A549 (cell line): ENCODE data around the gene GSTM3. TPM values are rescaled to one million over a fixed set of nuclear protein-coding genes. Genes with fewer than 3 reads are reported as not detected.

Source experiments
- ATAC-seq, 2 experiments: fragments of 200-7000 bp in 1 of 2; fragments of >200 bp in 1 of 2; cut with Nextera tagmentation in 1 of 2; cut with Tn5 transposase in 1 of 2; 3 replicates each; pipeline versions ENCODE4 v1.8.0 to v1.9.1; 2018 to 2020; ENCODE audit warnings: mild to moderate bottlenecking in 1 of 2, moderate library complexity in 1 of 2
- CTCF ChIA-PET: fragments of 300-600 bp; sonication (Branson Sonifier 250); formaldehyde crosslinking; extraction: SDS; loops from one replicate; lab custom pipeline; 2021; ENCODE audit warnings: antibody characterized with exemption, inconsistent platforms; lab: Yijun Ruan, JAX
- POLR2A ChIA-PET: fragments of 350-600 bp; formaldehyde crosslinking; extraction: SDS; loops from one replicate; lab custom pipeline; 2021; ENCODE audit warnings: antibody characterized with exemption, inconsistent platforms; lab: Yijun Ruan, JAX
- DNase-seq, 2 experiments: peaks; one replicate each; pipeline versions ENCODE4 v3.0.0 to v3.0.0-alpha.2; 2011 to 2016; ENCODE audit warnings: low read depth in 1 of 2, low spot score in 1 of 2
- FAIRE-seq: peaks from 2 replicates; lab custom pipeline; 2011; peaks lifted over from hg19 to GRCh38; lab: Jason Lieb, UNC
- H3K27ac ChIP-seq, 2 experiments: fragments of >200 bp; sonication (Bioruptor Twin); formaldehyde crosslinking; 3 replicates each; pipeline ENCODE4 v1.5.1; 2016 to 2017
- H3K4me1 ChIP-seq: fragments of >200 bp; sonication (Bioruptor Twin); formaldehyde crosslinking; 3 replicates; pipeline ENCODE4 v1.6.1; 2016
- H3K4me2 ChIP-seq: fragments of >200 bp; sonication (Bioruptor Twin); formaldehyde crosslinking; 3 replicates; pipeline ENCODE4 v1.6.1; 2016
- H3K4me3 ChIP-seq: fragments of >200 bp; sonication (Bioruptor Twin); formaldehyde crosslinking; 3 replicates; pipeline ENCODE4 v1.5.1; 2016
- H3K9me3 ChIP-seq: fragments of >200 bp; sonication (Bioruptor Twin); formaldehyde crosslinking; 3 replicates; pipeline ENCODE4 v1.6.1; 2016
- ATOH8 ChIP-seq: fragments of 250-450 bp; sonication (Bioruptor Pico); IDR thresholded peaks from 2 replicates; pipeline ENCODE4 v1.5.0; 2020; ENCODE audit warnings: low read depth, mild to moderate bottlenecking, moderate library complexity
- CBX8 ChIP-seq: fragments of 200-600 bp; sonication (generic); IDR thresholded peaks from 2 replicates; pipeline ENCODE4 v1.6.1; 2016
- CEBPB ChIP-seq, 2 experiments: fragments of >200 bp in 1 of 2; sonication (Bioruptor Twin) in 1 of 2; formaldehyde crosslinking in 1 of 2; IDR thresholded peaks; 2 replicates each; pipeline ENCODE4 v1.6.1; 2012 to 2016
- CHD2 ChIP-seq: fragments of 150-350 bp; IDR thresholded peaks from 2 replicates; pipeline ENCODE4 v1.6.1; 2014; ENCODE audit warnings: low read length; ENCODE audit not compliant: partially characterized antibody
- CTCF ChIP-seq: fragments of >200 bp; sonication (Bioruptor Twin); formaldehyde crosslinking; IDR thresholded peaks from 3 replicates; pipeline ENCODE4 v1.5.1; 2016
- E2F6 ChIP-seq: IDR thresholded peaks from 2 replicates; pipeline ENCODE4 v1.6.1; 2012; ENCODE audit warnings: low read depth, borderline replicate concordance
- ELK1 ChIP-seq: fragments of 150-350 bp; IDR thresholded peaks from 2 replicates; pipeline ENCODE4 v1.6.1; 2014; ENCODE audit warnings: low read depth, mild to moderate bottlenecking, low read length
- ESRRA ChIP-seq: fragments of 150-350 bp; IDR thresholded peaks from 2 replicates; pipeline ENCODE4 v1.6.1; 2014; ENCODE audit warnings: mild to moderate bottlenecking, low read length, borderline replicate concordance
- FOXS1 ChIP-seq: fragments of 250-450 bp; sonication (Bioruptor Pico); IDR thresholded peaks from 2 replicates; pipeline ENCODE4 v1.5.0; 2020; ENCODE audit warnings: mild to moderate bottlenecking, moderate library complexity
- HDAC2 ChIP-seq: fragments of 200-600 bp; sonication (generic); IDR thresholded peaks from 2 replicates; pipeline ENCODE4 v1.6.1; 2016
- MAX ChIP-seq: IDR thresholded peaks from 2 replicates; pipeline ENCODE4 v1.6.1; 2012
- MYC ChIP-seq: IDR thresholded peaks from 2 replicates; pipeline ENCODE4 v1.6.1; 2012; ENCODE audit warnings: mild to moderate bottlenecking, inconsistent platforms, low read length, improper control_type of control experiment, borderline replicate concordance
- NFE2L2 ChIP-seq: fragments of 150-350 bp; conservative IDR thresholded peaks from 2 replicates; pipeline ENCODE4 v1.6.1; 2014; ENCODE audit warnings: low read length
- RAD21 ChIP-seq, 2 experiments: fragments of >200 bp in 1 of 2; sonication (Bioruptor Twin) in 1 of 2; formaldehyde crosslinking in 1 of 2; IDR thresholded peaks in 1 of 2; conservative IDR thresholded peaks in 1 of 2; 2 replicates in 1 of 2; 3 replicates in 1 of 2; pipeline ENCODE4 v1.6.1; 2012 to 2018; ENCODE audit warnings: inconsistent platforms in 1 of 2
- RFX5 ChIP-seq: fragments of 450-650 bp; IDR thresholded peaks from 2 replicates; pipeline ENCODE4 v1.7.1; 2014; ENCODE audit warnings: antibody characterized with exemption, mild to moderate bottlenecking, moderate library complexity
- RNF2 ChIP-seq: fragments of 200-600 bp; sonication (generic); IDR thresholded peaks from 2 replicates; pipeline ENCODE4 v1.6.1; 2016; ENCODE audit warnings: low read depth, mild to moderate bottlenecking, antibody characterized with exemption, moderate library complexity, borderline replicate concordance
- SMC3 ChIP-seq: fragments of >200 bp; sonication (Bioruptor Twin); formaldehyde crosslinking; IDR thresholded peaks from 3 replicates; pipeline ENCODE4 v1.6.1; 2018; ENCODE audit warnings: inconsistent platforms
- SREBF2 ChIP-seq: fragments of 450-650 bp; IDR thresholded peaks from 2 replicates; pipeline ENCODE4 v1.6.1; 2014; ENCODE audit warnings: mild to moderate bottlenecking, moderate library complexity
- TP53 ChIP-seq: fragments of 250-450 bp; sonication (Bioruptor Pico); IDR thresholded peaks from 2 replicates; pipeline ENCODE4 v1.5.0; 2021; ENCODE audit warnings: mild to moderate bottlenecking, moderate library complexity
- ZSCAN20 ChIP-seq: fragments of 250-450 bp; sonication (Bioruptor Pico); IDR thresholded peaks from 2 replicates; pipeline ENCODE4 v1.8.0; 2022; ENCODE audit warnings: mild to moderate bottlenecking, moderate library complexity
- WGBS: methylation state at CpG from one replicate; pipeline ENCODE4 v1.1.6; 2017; ENCODE audit errors: missing lambda C conversion rate; 5-methylcytosine and 5-hydroxymethylcytosine counted together
- polyA plus RNA-seq, 4 experiments: library from polyadenylated mRNA; depleted of rRNA in 3 of 4; stranded (reverse); fragments of >200 nt; fragmentation: RNase III in 1 of 4; extraction: RNeasy Plus Mini Kit Qiagen cat#74134 plus additional on column Dnase treatment in 1 of 4; gene quantifications; 2 replicates in 3 of 4; 3 replicates in 1 of 4; pipeline ENCODE4 v1.2.3, GENCODE V29; 2011 to 2017

Gene GSTM3
- polyA plus RNA-seq, 2 of the 4 experiments (the other 2 are of a cell fraction): 43.0 to 55.7 TPM

GRCh38 chr1:109773900-109774485 is 33.2 kb upstream of the GSTM3 start:
- Histone ChIP-seq H3K4me3 (no peak overlapping the region), H3K4me2 (no peak overlapping the region), H3K27ac (peak overlapping the region in 1 of 2 experiments; percentile 77; a peak in 3 of 6 replicates), H3K9me3 (no peaks in the 10 kb centered on the region), H3K4me1 (peaks cover 35% of the 10 kb centered on the region)
- ATAC-seq (no peak), DNase-seq (no peak), FAIRE-seq (no peak)
- TF ChIP-seq NFE2L2 (no peak), RFX5 (no peak), CBX8 (no peak), ZSCAN20 (no peak), ELK1 (no peak), RNF2 (no peak), ESRRA (no peak)
- POLR2A ChIA-PET: interaction anchor here (0.6 to 4.7 kb wide), 4 partner anchors 134 to 226 kb away, joined by 3 to 23 read pairs (median 4); partner anchors contain the start of genes AHCYL1 and GNAI3
- WGBS: 83% methylated on average over 4 of the region's 6 CpGs
- CTCF ChIA-PET: interaction anchor here (0.7 to 28.1 kb wide), 36 partner anchors 10 to 332 kb away, joined by 3 to 969 read pairs (median 5); partner anchors contain the start of genes AHCYL1, CYB561D1, EPS8L3 and GNAI3

- Histone ChIP-seq H3K27ac (peak overlapping the region; percentile 3 to 77; a peak in 3 of 6 replicates), H3K9me3 (no peaks in the 10 kb centered on the region), H3K4me1 (peaks cover 35% of the 10 kb centered on the region)
- peak; percentile 82 to 88 for ATAC-seq
- DNase-seq: peak; percentile 73 to 78
- WGBS: 26% methylated on average over 11 of the region's 17 CpGs
- TF ChIP-seq ZSCAN20 (no peak), CBX8 (no peak), TP53 (CRISPR knock-in tag) (no peak), RAD21 (conservative IDR thresholded peaks at IDR 0.05 in 1 of 2, IDR thresholded peaks at IDR 0.05 in 1 of 2) (peak; percentile 87 to 91), CTCF (peak; percentile 70), ATOH8 (no peak), SREBF2 (no peak), FOXS1 (CRISPR knock-in tag) (no peak), HDAC2 (no peak), RNF2 (no peak), CHD2 (no peak), MAX (peak; percentile 84), SMC3 (peak; percentile 86), MYC (no peak), CEBPB (IDR thresholded peaks at IDR 0.05) (no peak), E2F6 (peak; percentile 40; the same call in 1 of the 2 replicates)
- TF ChIP-seq, all 56 proteins: peak for 5
- ChIA-PET POLR2A (interaction anchor here (1.0 to 4.7 kb wide), 4 partner anchors 124 to 225 kb away, joined by 3 to 23 read pairs (median 4); partner anchors contain the start of genes AHCYL1 and GNAI3), CTCF (interaction anchor here (0.7 to 28.1 kb wide), 31 partner anchors 9 to 333 kb away, joined by 3 to 969 read pairs (median 5); partner anchors contain the start of genes AHCYL1, CYB561D1, EPS8L3 and GNAI3)
- no peak overlapping the region for H3K4me2 ChIP-seq
- no peak for FAIRE-seq
- no peak overlapping the region for H3K4me3 ChIP-seq
These were observed 32.5 kb upstream of the GSTM3 start for GRCh38 chr1:109773203-109773899.
